Measurements from ENCODE around the gene LRRC74B.
"Not testable (repeated sequence)": the region's sequence is repeated elsewhere in the genome, so short reads cannot be mapped to it uniquely, and the experiment has no call there.

LRRC74B gene

GRCh38 chr22:21080435-21081137, 34.8 kb downstream of the LRRC74B start:
- DNase-seq (no peak), ATAC-seq (replicated peaks) (no peak)
- H3K9me3 Mint-ChIP-seq, result no peaks in the 10 kb centered on the region
- no peak overlapping the region for H3K27ac Mint-ChIP-seq
- no peak overlapping the region for H3K4me3 Mint-ChIP-seq
- H3K4me1 Mint-ChIP-seq, result no peaks in the 10 kb centered on the region
- no peaks in the 10 kb centered on the region for H3K36me3 Mint-ChIP-seq
- H3K27me3 Mint-ChIP-seq, result peaks cover 13 to 25% of the 10 kb centered on the region in 2 donors

GRCh38 chr22:21082248-21082647, 36.5 kb downstream of the LRRC74B start:
- no peaks in the 10 kb centered on the region for H3K36me3 Mint-ChIP-seq
- ATAC-seq (replicated peaks) (no peak), DNase-seq (no peak)
- no peak overlapping the region for H3K4me3 Mint-ChIP-seq
- H3K4me1 Mint-ChIP-seq, result no peaks in the 10 kb centered on the region
- H3K27me3 Mint-ChIP-seq, result peaks cover 6 to 16% of the 10 kb centered on the region in 2 donors
- no peaks in the 10 kb centered on the region for H3K9me3 Mint-ChIP-seq
- H3K27ac Mint-ChIP-seq, result no peak overlapping the region

GRCh38 chr22:21087119-21087518, 41.4 kb downstream of the LRRC74B start:
- H3K27ac Mint-ChIP-seq, result no peak overlapping the region
- H3K27me3 Mint-ChIP-seq, result peaks cover 0 to 5% of the 10 kb centered on the region in 2 donors
- H3K4me1 Mint-ChIP-seq, result no peaks in the 10 kb centered on the region
- ATAC-seq (replicated peaks) (no peak), DNase-seq (no peak)
- H3K36me3 Mint-ChIP-seq, result no peaks in the 10 kb centered on the region
- H3K4me3 Mint-ChIP-seq, result no peak overlapping the region
- no peaks in the 10 kb centered on the region for H3K9me3 Mint-ChIP-seq

DNA sequence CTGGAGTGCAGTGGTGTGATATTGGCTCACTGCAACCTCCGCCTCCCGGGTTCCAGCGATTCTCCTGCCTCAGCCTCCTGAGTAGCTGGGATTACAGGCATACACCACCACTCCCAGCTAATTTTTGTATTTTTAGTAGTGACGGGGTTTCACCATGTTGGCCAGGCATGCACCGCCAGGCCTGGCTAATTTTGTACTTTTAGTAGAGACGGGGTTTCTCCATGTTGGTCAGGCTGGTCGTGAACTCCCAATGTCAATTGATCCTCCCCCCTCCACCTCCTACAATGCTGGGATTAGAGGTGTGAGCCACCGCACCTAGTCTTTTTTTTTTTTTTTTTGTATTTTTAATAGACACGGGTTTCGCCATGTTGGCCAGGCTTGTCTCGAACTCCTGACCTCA, 42.2 kb downstream of the LRRC74B start:
- H3K4me1 Mint-ChIP-seq, result not testable (repeated sequence)

DNA sequence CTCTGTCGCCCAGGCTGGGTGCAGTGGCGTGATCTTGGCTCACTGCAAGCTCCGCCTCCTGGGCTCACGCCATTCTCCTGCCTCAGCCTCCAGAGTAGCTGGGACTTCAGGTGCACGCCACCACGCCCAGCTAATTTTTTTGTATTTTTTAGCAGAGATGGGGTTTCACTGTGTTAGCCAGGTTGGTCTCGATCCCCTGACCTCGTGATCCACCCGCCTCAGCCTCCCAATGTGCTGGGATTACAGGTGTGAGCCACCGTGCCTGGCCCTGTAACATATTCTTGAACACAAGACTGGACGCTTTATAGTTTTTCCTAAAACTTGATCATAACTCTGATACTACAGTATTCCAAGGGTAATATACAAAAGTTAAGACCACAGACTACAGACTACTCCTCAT, 45.5 kb downstream of the LRRC74B start:
- H3K4me1 Mint-ChIP-seq; ATAC-seq (replicated peaks); DNase-seq; H3K36me3 Mint-ChIP-seq; H3K9me3 Mint-ChIP-seq; H3K27ac Mint-ChIP-seq; H3K4me3 Mint-ChIP-seq; H3K27me3 Mint-ChIP-seq: not testable (repeated sequence)

More for the DNA sequence above, 42.2 kb downstream of the LRRC74B start:
- not testable (repeated sequence) for H3K27me3 Mint-ChIP-seq; DNase-seq; H3K36me3 Mint-ChIP-seq; H3K9me3 Mint-ChIP-seq; ATAC-seq (replicated peaks); H3K4me3 Mint-ChIP-seq; H3K27ac Mint-ChIP-seq

DNA sequence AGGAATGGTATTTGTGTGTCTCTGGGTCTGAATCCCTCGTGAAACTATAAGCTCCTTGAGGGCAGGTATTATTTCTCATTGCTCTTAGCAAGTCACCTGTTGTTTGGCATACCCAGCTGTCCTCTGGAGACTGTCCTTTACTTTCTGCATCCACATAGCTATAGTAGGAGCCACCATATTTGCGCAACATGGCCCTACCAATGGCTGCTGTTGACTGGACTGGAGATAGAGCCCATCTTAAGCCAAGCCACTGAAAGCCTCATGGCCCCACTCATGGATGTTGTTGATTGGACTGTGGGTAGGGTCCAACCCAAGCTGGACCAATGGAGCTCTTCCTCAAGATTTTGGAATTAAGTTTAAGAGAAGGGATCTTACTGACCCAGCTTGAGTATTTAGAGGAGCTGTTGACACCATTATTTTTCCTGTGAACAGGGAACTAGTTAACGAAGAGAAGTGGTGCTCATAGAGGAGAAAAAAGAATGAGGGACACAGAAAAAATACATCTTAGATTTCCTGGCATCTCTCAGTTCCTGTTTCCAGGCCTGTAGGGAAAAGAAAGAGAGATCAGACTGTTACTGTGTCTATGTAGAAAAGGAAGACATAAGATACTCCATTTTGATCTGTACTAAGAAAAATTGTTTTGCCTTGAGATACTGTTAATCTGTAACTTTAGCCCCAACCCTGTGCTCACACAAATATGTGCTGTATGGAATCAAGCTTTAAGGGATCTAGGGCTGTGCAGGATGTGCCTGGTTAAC, 47.2 kb downstream of the LRRC74B start:
- no peak for DNase-seq
- H3K27me3 Mint-ChIP-seq, result peaks cover under 1 to 4% of the 10 kb centered on the region in 2 donors
- H3K4me3 Mint-ChIP-seq, result no peak overlapping the region
- no peaks in the 10 kb centered on the region for H3K9me3 Mint-ChIP-seq
- ATAC-seq (replicated peaks), result no peak
- no peaks in the 10 kb centered on the region for H3K36me3 Mint-ChIP-seq
- H3K4me1 Mint-ChIP-seq, result peaks cover 0 to 6% of the 10 kb centered on the region in 2 donors
- H3K27ac Mint-ChIP-seq, result no peak overlapping the region

DNA sequence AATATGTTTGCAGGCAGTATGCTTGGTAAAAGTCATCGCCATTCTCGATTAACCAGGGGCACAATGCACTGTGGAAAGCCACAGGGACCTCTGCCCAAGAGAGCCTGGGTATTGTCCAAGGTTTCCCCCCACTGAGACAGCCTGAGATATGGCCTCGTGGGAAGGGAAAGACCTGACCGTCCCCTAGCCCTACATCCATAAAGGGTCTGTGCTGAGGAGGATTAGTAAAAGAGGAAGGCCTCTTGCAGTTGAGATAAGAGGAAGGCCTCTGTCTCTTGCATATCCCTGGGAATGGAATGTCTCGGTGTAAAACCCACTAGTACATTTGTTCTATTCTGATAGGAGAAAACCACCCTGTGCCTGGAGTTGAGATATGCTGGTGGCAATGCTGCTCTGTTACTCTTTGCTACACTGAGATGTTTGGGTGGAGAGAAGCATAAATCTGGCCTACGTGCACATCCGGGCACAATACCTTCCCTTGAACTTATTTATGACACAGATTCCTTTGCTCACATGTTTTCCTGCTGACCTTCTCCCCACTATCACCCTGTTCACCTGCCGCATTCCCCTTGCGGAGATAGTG, 47.9 kb downstream of the LRRC74B start:
- DNase-seq; H3K4me3 Mint-ChIP-seq; ATAC-seq (replicated peaks); H3K4me1 Mint-ChIP-seq; H3K36me3 Mint-ChIP-seq; H3K27ac Mint-ChIP-seq; H3K27me3 Mint-ChIP-seq; H3K9me3 Mint-ChIP-seq: not testable (repeated sequence)

DNA sequence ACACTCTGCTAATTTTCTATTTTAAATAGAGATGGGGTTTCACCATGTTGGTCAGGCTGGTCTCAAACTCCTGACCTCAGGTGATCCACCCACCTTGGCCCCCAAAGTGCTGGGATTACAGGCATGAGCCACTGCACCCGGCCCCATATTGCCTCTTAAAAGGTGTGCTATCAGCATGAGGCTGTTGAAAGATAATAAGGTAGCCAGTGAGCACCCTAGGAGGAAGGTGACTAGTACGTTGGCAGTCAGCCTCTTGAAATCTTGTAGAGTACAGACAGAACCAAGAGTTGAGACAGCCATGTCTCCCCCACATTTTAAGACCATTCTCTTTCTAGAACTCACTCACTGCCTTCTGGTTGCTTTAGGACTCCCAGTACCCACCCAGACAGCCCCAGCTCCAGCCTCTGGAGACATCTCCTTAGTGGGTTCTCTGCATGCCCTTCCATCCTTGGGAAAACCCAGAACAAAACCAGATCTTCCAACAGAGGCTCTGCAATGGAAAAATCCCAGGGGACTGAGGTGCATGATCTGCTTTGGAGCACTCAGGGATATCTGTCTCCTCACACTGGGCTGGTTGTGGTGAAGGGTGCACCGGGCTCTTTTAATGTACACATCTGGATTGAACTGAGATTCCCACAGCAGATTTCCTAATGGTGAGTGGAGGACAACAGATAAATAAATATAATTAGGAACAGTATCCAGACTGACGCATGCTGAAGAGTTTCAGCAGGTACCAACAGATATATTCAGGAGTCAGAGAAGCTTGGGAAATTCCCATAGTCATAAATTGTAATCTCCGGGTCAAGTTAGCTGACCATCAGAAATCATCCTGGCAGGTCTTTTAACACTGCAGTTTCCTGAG, 49.4 kb downstream of the LRRC74B start:
- DNase-seq (no peak), ATAC-seq (replicated peaks) (no peak)
- Mint-ChIP-seq H3K27me3 (peaks cover 9 to 21% of the 10 kb centered on the region in 2 donors), H3K9me3 (no peaks in the 10 kb centered on the region), H3K4me3 (no peak overlapping the region), H3K4me1 (peaks cover 0 to 6% of the 10 kb centered on the region in 2 donors), H3K36me3 (no peaks in the 10 kb centered on the region), H3K27ac (no peak overlapping the region)

GRCh38 chr22:21095773-21096107, 50.0 kb downstream of the LRRC74B start:
- no peak overlapping the region for H3K4me3 Mint-ChIP-seq
- DNase-seq (no peak), ATAC-seq (replicated peaks) (no peak)
- no peaks in the 10 kb centered on the region for H3K36me3 Mint-ChIP-seq
- H3K4me1 Mint-ChIP-seq, result peaks cover 0 to 6% of the 10 kb centered on the region in 2 donors
- H3K27ac Mint-ChIP-seq, result no peak overlapping the region
- no peaks in the 10 kb centered on the region for H3K9me3 Mint-ChIP-seq
- H3K27me3 Mint-ChIP-seq, result peaks cover 11 to 27% of the 10 kb centered on the region in 2 donors

- H3K27me3 Mint-ChIP-seq, result peaks cover 17 to 37% of the 10 kb centered on the region in 2 donors
- ATAC-seq (replicated peaks); H3K4me3 Mint-ChIP-seq; H3K4me1 Mint-ChIP-seq; H3K27ac Mint-ChIP-seq; H3K36me3 Mint-ChIP-seq; DNase-seq; H3K9me3 Mint-ChIP-seq: not testable (repeated sequence)
These were observed 51.1 kb downstream of the LRRC74B start for GRCh38 chr22:21096878-21097277.

- DNase-seq (no peak), ATAC-seq (replicated peaks) (no peak)
- no peaks in the 10 kb centered on the region for H3K36me3 Mint-ChIP-seq
- no peak overlapping the region for H3K4me3 Mint-ChIP-seq
- H3K9me3 Mint-ChIP-seq, result no peaks in the 10 kb centered on the region
- peaks cover 5 to 9% of the 10 kb centered on the region in 2 donors for H3K4me1 Mint-ChIP-seq
- peaks cover 25 to 50% of the 10 kb centered on the region in 2 donors for H3K27me3 Mint-ChIP-seq
- no peak overlapping the region for H3K27ac Mint-ChIP-seq
These were observed 52.4 kb downstream of the LRRC74B start for GRCh38 chr22:21098099-21098671.

GRCh38 chr22:21099578-21099977, 53.8 kb downstream of the LRRC74B start:
- Mint-ChIP-seq H3K4me1 (peaks cover 5 to 8% of the 10 kb centered on the region in 2 donors), H3K4me3 (no peak overlapping the region), H3K9me3 (no peaks in the 10 kb centered on the region), H3K36me3 (no peaks in the 10 kb centered on the region), H3K27ac (no peak overlapping the region), H3K27me3 (peaks cover 31 to 60% of the 10 kb centered on the region in 2 donors)
- DNase-seq (no peak), ATAC-seq (replicated peaks) (no peak)

- peaks cover 32 to 63% of the 10 kb centered on the region in 2 donors for H3K27me3 Mint-ChIP-seq
- H3K9me3 Mint-ChIP-seq, result no peaks in the 10 kb centered on the region
- H3K27ac Mint-ChIP-seq, result no peak overlapping the region
- H3K36me3 Mint-ChIP-seq, result no peaks in the 10 kb centered on the region
- no peak overlapping the region for H3K4me3 Mint-ChIP-seq
- peaks cover 5 to 8% of the 10 kb centered on the region in 2 donors for H3K4me1 Mint-ChIP-seq
- ATAC-seq (replicated peaks), result no peak
- no peak for DNase-seq
These were observed 54.6 kb downstream of the LRRC74B start for GRCh38 chr22:21100149-21101032.
